ENCODE data around the gene PAN3. TPM values are rescaled to one million over a fixed set of nuclear protein-coding genes. Genes with fewer than 3 reads are reported as not detected.

Gene PAN3
- total and polyA plus RNA-seq, 2 experiments from 2014 or later: 27.4 to 58.2 TPM

- H3K4me3 ChIP-seq: no peak overlapping the region
- no peaks in the 10 kb centered on the region for H3K9me2 ChIP-seq (ENCODE audit: insufficient read depth)
- H3K27me3 Mint-ChIP-seq (ENCODE audit: insufficient read depth, low read depth, poor library complexity): no peaks in the 10 kb centered on the region
- no peak overlapping the region for H2AFZ ChIP-seq
- H3K27ac Mint-ChIP-seq: peak overlapping the region; percentile 52; the same call in 1 of the 2 replicates
- H3K36me3 ChIP-seq (ENCODE audit: insufficient read depth): no peaks in the 10 kb centered on the region
- no peaks in the 10 kb centered on the region for H4K20me1 ChIP-seq (replicated peaks; ENCODE audit: insufficient read depth)
- no peaks in the 10 kb centered on the region for H3K9me3 Mint-ChIP-seq
- H3K4me1 Mint-ChIP-seq: peaks cover 16% of the 10 kb centered on the region; the same call in 2 of the 3 replicates
- DNase-seq (ENCODE audit: low spot score) (no peak), ATAC-seq (no peak)
- no peak for TF ChIP-seq ZNF331 (CRISPR knock-in tag; IDR thresholded peaks at IDR 0.05; ENCODE audit: low read depth)
- TF ChIP-seq EZH2 (IDR thresholded peaks at IDR 0.05; ENCODE audit: low read depth, unreplicated experiment): no peak
- no peak overlapping the region for H3K27ac ChIP-seq (ENCODE audit: low read depth)
- peaks cover 22% of the 10 kb centered on the region for H3K79me2 ChIP-seq (replicated peaks; ENCODE audit: insufficient read depth)
- H3K4me2 ChIP-seq: no peak overlapping the region
- no peak overlapping the region for H3K4me3 Mint-ChIP-seq
- peaks cover 15% of the 10 kb centered on the region; the same call in 2 of the 3 replicates for H3K36me3 Mint-ChIP-seq (ENCODE audit: low read depth)
- peaks cover 4% of the 10 kb centered on the region; the same call in 1 of the 2 replicates for H3K4me1 ChIP-seq (ENCODE audit: insufficient read depth)
- no peaks in the 10 kb centered on the region for H3K27me3 ChIP-seq (ENCODE audit: insufficient read depth)
- no peaks in the 10 kb centered on the region for H3F3A ChIP-seq (replicated peaks; ENCODE audit: low read depth)
Observed at GRCh38 chr13:28185256-28185655, 46.9 kb downstream of the PAN3 start.

DNA sequence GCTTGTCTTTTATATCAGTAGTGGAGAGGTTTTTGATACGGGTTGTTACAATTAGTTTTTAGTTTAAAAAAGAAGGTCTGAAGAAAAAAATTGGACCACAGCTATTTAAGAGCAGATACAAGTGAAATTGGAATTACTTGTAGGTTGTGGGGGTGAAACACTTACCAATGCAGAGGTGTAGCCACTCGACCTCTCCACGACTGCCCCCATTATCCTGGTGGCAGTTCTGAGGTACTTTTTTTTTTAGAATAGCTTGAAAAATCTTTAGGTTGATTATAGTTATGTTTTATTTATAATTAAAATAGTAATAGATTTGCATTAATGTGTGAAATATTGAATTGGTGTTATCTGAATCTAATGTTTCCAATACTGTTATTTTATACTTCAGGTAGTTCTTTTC is 60.7 kb downstream of the PAN3 start:
- Mint-ChIP-seq H3K4me1 (no peaks in the 10 kb centered on the region), H3K4me3 (no peak overlapping the region), H3K9me3 (no peaks in the 10 kb centered on the region), H3K27ac (no peak overlapping the region), H3K27me3 (ENCODE audit: insufficient read depth, low read depth, poor library complexity) (no peaks in the 10 kb centered on the region), H3K36me3 (ENCODE audit: low read depth) (peaks cover 36% of the 10 kb centered on the region; the same call in 2 of the 3 replicates)
- Histone ChIP-seq H3K4me3 (no peak overlapping the region), H3K27ac (ENCODE audit: low read depth) (no peak overlapping the region), H3K36me3 (ENCODE audit: insufficient read depth) (no peaks in the 10 kb centered on the region), H3K27me3 (ENCODE audit: insufficient read depth) (no peaks in the 10 kb centered on the region), H3K4me1 (ENCODE audit: insufficient read depth) (no peaks in the 10 kb centered on the region), H2AFZ (no peak overlapping the region), H3K4me2 (no peak overlapping the region), H3K79me2 (replicated peaks; ENCODE audit: insufficient read depth) (no peaks in the 10 kb centered on the region), H3F3A (replicated peaks; ENCODE audit: low read depth) (no peaks in the 10 kb centered on the region), H3K9me2 (ENCODE audit: insufficient read depth) (no peaks in the 10 kb centered on the region), H4K20me1 (replicated peaks; ENCODE audit: insufficient read depth) (no peaks in the 10 kb centered on the region; the same call in none of the 2 replicates)
- TF ChIP-seq, protein P1, sequence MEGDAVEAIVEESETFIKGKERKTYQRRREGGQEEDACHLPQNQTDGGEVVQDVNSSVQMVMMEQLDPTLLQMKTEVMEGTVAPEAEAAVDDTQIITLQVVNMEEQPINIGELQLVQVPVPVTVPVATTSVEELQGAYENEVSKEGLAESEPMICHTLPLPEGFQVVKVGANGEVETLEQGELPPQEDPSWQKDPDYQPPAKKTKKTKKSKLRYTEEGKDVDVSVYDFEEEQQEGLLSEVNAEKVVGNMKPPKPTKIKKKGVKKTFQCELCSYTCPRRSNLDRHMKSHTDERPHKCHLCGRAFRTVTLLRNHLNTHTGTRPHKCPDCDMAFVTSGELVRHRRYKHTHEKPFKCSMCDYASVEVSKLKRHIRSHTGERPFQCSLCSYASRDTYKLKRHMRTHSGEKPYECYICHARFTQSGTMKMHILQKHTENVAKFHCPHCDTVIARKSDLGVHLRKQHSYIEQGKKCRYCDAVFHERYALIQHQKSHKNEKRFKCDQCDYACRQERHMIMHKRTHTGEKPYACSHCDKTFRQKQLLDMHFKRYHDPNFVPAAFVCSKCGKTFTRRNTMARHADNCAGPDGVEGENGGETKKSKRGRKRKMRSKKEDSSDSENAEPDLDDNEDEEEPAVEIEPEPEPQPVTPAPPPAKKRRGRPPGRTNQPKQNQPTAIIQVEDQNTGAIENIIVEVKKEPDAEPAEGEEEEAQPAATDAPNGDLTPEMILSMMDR (conservative IDR thresholded peaks at IDR 0.05; ENCODE audit: low read depth in 2 of 2): peak in 1 of 2 experiments; percentile 3; a peak in 1 of 4 replicates
- TF ChIP-seq EZH2 (IDR thresholded peaks at IDR 0.05; ENCODE audit: low read depth, unreplicated experiment): no peak
- TF ChIP-seq NANOG (IDR thresholded peaks at IDR 0.05; ENCODE audit: borderline replicate concordance): no peak
- TF ChIP-seq POLR2AphosphoS5 (IDR thresholded peaks at IDR 0.05; ENCODE audit: low read depth): no peak
- no peak for TF ChIP-seq JUNB (IDR thresholded peaks at IDR 0.05; ENCODE audit: unreplicated experiment)
- TF ChIP-seq ZNF331 (CRISPR knock-in tag; IDR thresholded peaks at IDR 0.05; ENCODE audit: low read depth): no peak
- ATAC-seq: peak; percentile 31; the same call in 2 of the 3 replicates
- DNase-seq (ENCODE audit: low spot score): peak; percentile 45

- H3K27me3 ChIP-seq (ENCODE audit: insufficient read depth): no peaks in the 10 kb centered on the region
- H3K4me3 ChIP-seq: no peak overlapping the region
- Mint-ChIP-seq H3K4me1 (peaks cover 5% of the 10 kb centered on the region; the same call in 2 of the 3 replicates), H3K27ac (no peak overlapping the region), H3K27me3 (ENCODE audit: insufficient read depth, low read depth, poor library complexity) (peaks cover 4% of the 10 kb centered on the region), H3K36me3 (ENCODE audit: low read depth) (peaks cover 29% of the 10 kb centered on the region; the same call in 2 of the 3 replicates), H3K4me3 (no peak overlapping the region), H3K9me3 (no peaks in the 10 kb centered on the region)
- no peaks in the 10 kb centered on the region for H3F3A ChIP-seq (replicated peaks; ENCODE audit: low read depth)
- no peak overlapping the region for H3K4me2 ChIP-seq
- DNase-seq (ENCODE audit: low spot score): no peak
- H3K27ac ChIP-seq (ENCODE audit: low read depth): no peak overlapping the region
- no peaks in the 10 kb centered on the region for H3K36me3 ChIP-seq (ENCODE audit: insufficient read depth)
- H3K9me2 ChIP-seq (ENCODE audit: insufficient read depth): no peaks in the 10 kb centered on the region
- ATAC-seq: no peak
- TF ChIP-seq STAT1 (IDR thresholded peaks at IDR 0.05; ENCODE audit: unreplicated experiment) (no peak), ZNF331 (CRISPR knock-in tag; IDR thresholded peaks at IDR 0.05; ENCODE audit: low read depth) (no peak), NANOG (IDR thresholded peaks at IDR 0.05; ENCODE audit: borderline replicate concordance) (no peak)
- H2AFZ ChIP-seq: no peak overlapping the region
- 0 out of 2 replicates have a peak, but pooled peaks cover 7% of the 10 kb centered on the region for H3K79me2 ChIP-seq (replicated peaks; ENCODE audit: insufficient read depth)
- H3K4me1 ChIP-seq (ENCODE audit: insufficient read depth): no peaks in the 10 kb centered on the region
- no peaks in the 10 kb centered on the region; the same call in 1 of the 2 replicates for H4K20me1 ChIP-seq (replicated peaks; ENCODE audit: insufficient read depth)
Observed at GRCh38 chr13:28204043-28204442, 65.7 kb downstream of the PAN3 start.

Data from GM23338 (cell line).